A673 (cell line): ENCODE results near the gene LRSAM1.

Source experiments
- EZH2 ChIP-seq: fragments of 200-600 bp; sonication (generic); IDR thresholded peaks from 2 replicates; pipeline ENCODE4 v1.6.1; 2017; ENCODE audit warnings: borderline replicate concordance, low read depth, mild to moderate bottlenecking, mixed read lengths, antibody characterized with exemption, low read length; ENCODE audit not compliant: poor library complexity, severe bottlenecking
- TF ChIP-seq, protein P1 (sequence below): fragments of 300-800, 200-600 bp; sonication (generic); conservative IDR thresholded peaks from 2 replicates; pipeline ENCODE4 v1.5.1; 2017; ENCODE audit warnings: low read depth, mild to moderate bottlenecking, antibody characterized with exemption, low read length, moderate library complexity, mixed read lengths

DNA sequence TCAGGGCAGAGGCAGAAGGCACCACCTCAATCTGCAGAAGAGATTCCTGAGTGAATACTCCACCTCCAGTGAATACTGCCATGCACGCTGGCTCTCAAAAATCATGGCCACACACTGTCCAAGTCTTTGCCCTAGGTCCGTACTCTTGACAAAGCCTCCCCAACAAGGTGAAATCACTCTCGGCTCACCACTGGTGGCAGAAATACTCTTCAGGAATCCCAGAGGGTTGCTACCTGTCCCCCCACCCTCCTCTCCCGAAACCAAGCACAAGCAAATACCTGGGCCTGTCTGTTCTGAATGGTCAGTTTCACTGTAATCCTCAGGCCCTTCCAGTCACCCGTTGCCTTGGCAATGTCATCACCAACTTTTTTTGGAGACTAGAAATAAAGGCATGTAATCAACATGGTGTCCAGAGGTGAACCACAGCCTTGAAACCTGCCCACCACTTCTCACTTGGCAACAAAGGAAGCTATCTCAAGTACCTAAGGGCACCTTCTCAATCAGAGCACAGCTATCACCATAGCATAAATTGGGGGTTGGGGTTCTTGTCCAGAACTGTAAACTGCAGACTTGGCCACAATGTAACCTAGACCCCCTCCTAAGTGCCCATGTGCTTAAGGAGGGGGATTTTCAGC is 1.9 kb upstream of the LRSAM1 start:
- TF ChIP-seq, protein P1, sequence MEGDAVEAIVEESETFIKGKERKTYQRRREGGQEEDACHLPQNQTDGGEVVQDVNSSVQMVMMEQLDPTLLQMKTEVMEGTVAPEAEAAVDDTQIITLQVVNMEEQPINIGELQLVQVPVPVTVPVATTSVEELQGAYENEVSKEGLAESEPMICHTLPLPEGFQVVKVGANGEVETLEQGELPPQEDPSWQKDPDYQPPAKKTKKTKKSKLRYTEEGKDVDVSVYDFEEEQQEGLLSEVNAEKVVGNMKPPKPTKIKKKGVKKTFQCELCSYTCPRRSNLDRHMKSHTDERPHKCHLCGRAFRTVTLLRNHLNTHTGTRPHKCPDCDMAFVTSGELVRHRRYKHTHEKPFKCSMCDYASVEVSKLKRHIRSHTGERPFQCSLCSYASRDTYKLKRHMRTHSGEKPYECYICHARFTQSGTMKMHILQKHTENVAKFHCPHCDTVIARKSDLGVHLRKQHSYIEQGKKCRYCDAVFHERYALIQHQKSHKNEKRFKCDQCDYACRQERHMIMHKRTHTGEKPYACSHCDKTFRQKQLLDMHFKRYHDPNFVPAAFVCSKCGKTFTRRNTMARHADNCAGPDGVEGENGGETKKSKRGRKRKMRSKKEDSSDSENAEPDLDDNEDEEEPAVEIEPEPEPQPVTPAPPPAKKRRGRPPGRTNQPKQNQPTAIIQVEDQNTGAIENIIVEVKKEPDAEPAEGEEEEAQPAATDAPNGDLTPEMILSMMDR = no peak
- TF ChIP-seq EZH2 = no peak
